Measurements from ENCODE around the gene INVS.

DNA sequence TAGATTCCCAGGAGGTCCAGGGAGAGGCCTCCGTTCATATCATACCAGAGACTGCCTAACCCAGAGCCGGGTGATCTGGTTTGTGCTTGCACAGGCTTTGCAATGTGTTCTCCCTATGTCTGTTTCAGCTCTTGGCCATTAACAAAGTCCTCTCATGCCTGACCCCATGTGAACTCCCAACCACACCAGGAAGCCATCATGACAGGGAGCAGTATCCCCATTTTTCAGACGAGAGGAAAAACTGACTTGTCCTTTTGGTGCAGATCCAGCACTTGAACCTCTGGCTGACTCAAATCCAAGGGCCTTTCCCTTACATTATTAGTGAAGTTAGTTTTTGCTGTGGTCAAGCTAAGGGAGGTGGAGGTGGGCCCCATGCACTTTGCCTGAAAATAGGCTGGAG lies 195.3 kb downstream of the INVS start:
- TF ChIP-seq POLR2A (IDR thresholded peaks at IDR 0.05) = no peak
- TF ChIP-seq, protein P1, sequence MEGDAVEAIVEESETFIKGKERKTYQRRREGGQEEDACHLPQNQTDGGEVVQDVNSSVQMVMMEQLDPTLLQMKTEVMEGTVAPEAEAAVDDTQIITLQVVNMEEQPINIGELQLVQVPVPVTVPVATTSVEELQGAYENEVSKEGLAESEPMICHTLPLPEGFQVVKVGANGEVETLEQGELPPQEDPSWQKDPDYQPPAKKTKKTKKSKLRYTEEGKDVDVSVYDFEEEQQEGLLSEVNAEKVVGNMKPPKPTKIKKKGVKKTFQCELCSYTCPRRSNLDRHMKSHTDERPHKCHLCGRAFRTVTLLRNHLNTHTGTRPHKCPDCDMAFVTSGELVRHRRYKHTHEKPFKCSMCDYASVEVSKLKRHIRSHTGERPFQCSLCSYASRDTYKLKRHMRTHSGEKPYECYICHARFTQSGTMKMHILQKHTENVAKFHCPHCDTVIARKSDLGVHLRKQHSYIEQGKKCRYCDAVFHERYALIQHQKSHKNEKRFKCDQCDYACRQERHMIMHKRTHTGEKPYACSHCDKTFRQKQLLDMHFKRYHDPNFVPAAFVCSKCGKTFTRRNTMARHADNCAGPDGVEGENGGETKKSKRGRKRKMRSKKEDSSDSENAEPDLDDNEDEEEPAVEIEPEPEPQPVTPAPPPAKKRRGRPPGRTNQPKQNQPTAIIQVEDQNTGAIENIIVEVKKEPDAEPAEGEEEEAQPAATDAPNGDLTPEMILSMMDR (IDR thresholded peaks at IDR 0.05) = no peak

All from uterus (tissue), 2 donors.